ENCODE measurements around the gene GOLGA8K. TPM values are rescaled to one million over a fixed set of nuclear protein-coding genes. Genes with fewer than 3 reads are reported as not detected.

Gene GOLGA8K
- 0.66 and 1.5 TPM in 2 replicates for total RNA-seq

GRCh38 chr15:32403192-32403591, at the start of gene GOLGA8K:
TSS of gene GOLGA8K (minus strand) at chr15:32403292. CDS start at chr15:32403194, 98 bp downstream.

Small RNA genes within 50 kb of the gene (small RNA-seq; reads per million reads assigned to genes)
- gene RF00096 (not detected), gene RN7SL185P (not detected), gene RN7SL539P (not detected)

Other genes with a start within 250 kb of the GOLGA8K start
- 0.13 and 0.29 TPM in 2 replicates for gene GOLGA8O, start 52.3 kb upstream of the GOLGA8K start, total RNA-seq
- 1.9 and 3.0 TPM in 2 replicates for gene GOLGA8N, start 190.2 kb upstream of the GOLGA8K start, total RNA-seq
- 52.9 and 65.5 TPM in 2 replicates for gene ARHGAP11A, start 212.2 kb upstream of the GOLGA8K start, total RNA-seq
- gene SCG5, start 238.4 kb upstream of the GOLGA8K start, total RNA-seq, result 0.29 and 0.66 TPM in 2 replicates

Measured in thoracic aorta endothelial cell (primary cell).